WERI-Rb-1 (cell line): Measurements from ENCODE around the gene R3HDM1.

ENCODE experiments used
- DNase-seq: peaks from one replicate; pipeline ENCODE4 v3.0.0-alpha.2; 2020
- H3K27ac ChIP-seq: fragments of 250-450 bp; sonication (Bioruptor Pico); 2 replicates; pipeline ENCODE4 v1.5.1; 2020; ENCODE audit warnings: mild to moderate bottlenecking, moderate library complexity
- H3K27me3 ChIP-seq: fragments of 250-450 bp; sonication (Bioruptor Pico); 2 replicates; pipeline ENCODE4 v1.5.1; 2021; ENCODE audit warnings: mild to moderate bottlenecking, low read depth, moderate library complexity; ENCODE audit not compliant: insufficient read depth, severe bottlenecking
- H3K36me3 ChIP-seq: fragments of 250-450 bp; sonication (Bioruptor Pico); 2 replicates; pipeline ENCODE4 v1.5.1; 2020; ENCODE audit warnings: mild to moderate bottlenecking, moderate library complexity
- H3K4me3 ChIP-seq: 2 replicates; pipeline ENCODE4 v1.5.1; 2011; ENCODE audit warnings: low read depth, mild to moderate bottlenecking, control low read depth, low read length
- H3K9me3 ChIP-seq: fragments of 250-450 bp; sonication (Bioruptor Pico); 2 replicates; pipeline ENCODE4 v1.5.1; 2021; ENCODE audit warnings: mild to moderate bottlenecking, moderate library complexity; ENCODE audit not compliant: severe bottlenecking
- TF ChIP-seq, protein P1 (sequence below): IDR thresholded peaks from 2 replicates; pipeline ENCODE4 v1.5.1; 2011; ENCODE audit warnings: low read depth, mild to moderate bottlenecking, control low read depth, inconsistent platforms, low read length

The R3HDM1 gene

DNA sequence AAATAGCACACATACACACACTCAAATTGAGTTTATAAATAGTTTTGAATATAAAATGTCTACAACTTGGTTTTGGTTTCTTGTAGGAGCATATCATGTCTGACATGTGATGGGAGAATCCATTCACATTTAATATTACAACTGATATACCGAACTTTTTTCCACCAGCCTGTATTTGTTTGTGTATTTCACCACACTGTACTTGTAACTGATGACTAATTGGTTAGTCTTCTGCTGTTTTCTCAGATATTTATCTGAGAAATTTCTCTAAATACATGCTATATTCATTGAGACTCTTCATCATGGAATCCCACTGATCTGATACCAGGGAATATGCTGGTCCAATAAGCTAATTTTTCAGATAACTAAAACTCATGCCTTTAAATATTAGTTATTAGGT, 154.1 kb downstream of the R3HDM1 start:
- Histone ChIP-seq H3K4me3 (no peak overlapping the region), H3K27ac (no peak overlapping the region), H3K36me3 (peaks cover 8% of the 10 kb centered on the region), H3K9me3 (no peaks in the 10 kb centered on the region), H3K27me3 (no peaks in the 10 kb centered on the region)
- no peak for DNase-seq
- TF ChIP-seq, protein P1, sequence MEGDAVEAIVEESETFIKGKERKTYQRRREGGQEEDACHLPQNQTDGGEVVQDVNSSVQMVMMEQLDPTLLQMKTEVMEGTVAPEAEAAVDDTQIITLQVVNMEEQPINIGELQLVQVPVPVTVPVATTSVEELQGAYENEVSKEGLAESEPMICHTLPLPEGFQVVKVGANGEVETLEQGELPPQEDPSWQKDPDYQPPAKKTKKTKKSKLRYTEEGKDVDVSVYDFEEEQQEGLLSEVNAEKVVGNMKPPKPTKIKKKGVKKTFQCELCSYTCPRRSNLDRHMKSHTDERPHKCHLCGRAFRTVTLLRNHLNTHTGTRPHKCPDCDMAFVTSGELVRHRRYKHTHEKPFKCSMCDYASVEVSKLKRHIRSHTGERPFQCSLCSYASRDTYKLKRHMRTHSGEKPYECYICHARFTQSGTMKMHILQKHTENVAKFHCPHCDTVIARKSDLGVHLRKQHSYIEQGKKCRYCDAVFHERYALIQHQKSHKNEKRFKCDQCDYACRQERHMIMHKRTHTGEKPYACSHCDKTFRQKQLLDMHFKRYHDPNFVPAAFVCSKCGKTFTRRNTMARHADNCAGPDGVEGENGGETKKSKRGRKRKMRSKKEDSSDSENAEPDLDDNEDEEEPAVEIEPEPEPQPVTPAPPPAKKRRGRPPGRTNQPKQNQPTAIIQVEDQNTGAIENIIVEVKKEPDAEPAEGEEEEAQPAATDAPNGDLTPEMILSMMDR: no peak

DNA sequence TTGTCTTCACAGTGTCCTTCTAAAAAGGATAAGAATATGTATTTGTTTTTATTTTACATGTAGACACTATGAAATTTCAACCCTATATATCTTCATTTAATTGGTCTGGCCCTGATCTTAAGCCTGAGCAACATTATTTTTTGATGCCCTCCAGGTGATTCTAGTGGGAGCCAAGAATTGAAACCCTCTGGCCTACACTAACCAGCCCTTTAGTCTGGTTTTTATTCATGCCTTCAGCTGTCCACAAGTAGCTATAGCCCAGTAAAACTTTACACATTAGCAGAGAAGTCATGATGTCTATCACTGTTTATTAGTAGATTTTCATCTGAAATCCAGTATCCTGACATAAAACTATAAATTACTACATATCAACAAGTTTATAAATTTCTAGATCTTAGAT, 157.7 kb downstream of the R3HDM1 start:
- Histone ChIP-seq H3K36me3 (no peaks in the 10 kb centered on the region), H3K27ac (no peak overlapping the region), H3K9me3 (no peaks in the 10 kb centered on the region), H3K27me3 (no peaks in the 10 kb centered on the region), H3K4me3 (no peak overlapping the region)
- TF ChIP-seq, protein P1: no peak
- DNase-seq: no peak

DNA sequence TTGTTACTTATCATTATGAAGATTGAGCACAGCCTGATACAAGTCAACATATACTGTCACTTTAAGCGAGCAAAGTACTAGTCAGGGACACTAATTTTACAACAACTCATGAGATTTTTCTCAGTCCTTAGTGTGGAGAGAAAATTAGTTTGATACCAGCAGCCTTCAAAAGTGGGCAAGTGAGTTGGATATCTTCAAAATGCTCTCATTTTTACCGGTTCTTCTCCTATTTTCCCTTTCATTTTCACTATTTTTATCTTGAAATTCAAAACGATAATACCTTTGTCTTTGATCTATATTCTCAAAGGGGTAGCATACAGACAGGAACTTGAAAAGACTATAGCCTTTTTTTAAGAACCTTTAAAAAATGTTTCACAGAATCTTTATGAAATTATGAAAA, 158.4 kb downstream of the R3HDM1 start:
- H3K36me3 ChIP-seq: no peaks in the 10 kb centered on the region
- DNase-seq: no peak
- H3K4me3 ChIP-seq: no peak overlapping the region
- no peaks in the 10 kb centered on the region for H3K27me3 ChIP-seq
- no peak overlapping the region for H3K27ac ChIP-seq
- TF ChIP-seq, protein P1: no peak
- H3K9me3 ChIP-seq: no peaks in the 10 kb centered on the region

DNA sequence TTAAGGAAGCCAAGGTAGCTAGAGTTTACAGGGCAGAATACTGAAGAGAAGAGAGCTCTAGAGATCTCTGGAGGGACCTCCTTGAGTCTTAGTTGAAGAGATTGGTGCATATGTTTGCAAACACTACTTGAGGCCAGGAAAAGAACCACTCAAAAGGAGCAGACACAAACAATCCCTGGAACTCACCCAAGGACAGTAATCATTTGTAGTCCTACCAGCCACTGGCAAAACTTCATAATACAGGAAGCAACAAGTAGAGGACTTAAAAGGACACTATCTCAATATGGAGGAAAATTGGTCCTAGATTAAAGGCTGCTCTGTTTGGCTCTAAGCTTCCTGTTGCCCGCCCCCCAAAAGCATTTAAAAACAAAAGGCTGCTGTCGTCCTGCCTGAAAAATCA, 163.4 kb downstream of the R3HDM1 start:
- no peak for DNase-seq
- Histone ChIP-seq H3K27ac (no peak overlapping the region), H3K4me3 (no peak overlapping the region), H3K36me3 (no peaks in the 10 kb centered on the region), H3K27me3 (no peaks in the 10 kb centered on the region), H3K9me3 (no peaks in the 10 kb centered on the region)
- TF ChIP-seq, protein P1: no peak

DNA sequence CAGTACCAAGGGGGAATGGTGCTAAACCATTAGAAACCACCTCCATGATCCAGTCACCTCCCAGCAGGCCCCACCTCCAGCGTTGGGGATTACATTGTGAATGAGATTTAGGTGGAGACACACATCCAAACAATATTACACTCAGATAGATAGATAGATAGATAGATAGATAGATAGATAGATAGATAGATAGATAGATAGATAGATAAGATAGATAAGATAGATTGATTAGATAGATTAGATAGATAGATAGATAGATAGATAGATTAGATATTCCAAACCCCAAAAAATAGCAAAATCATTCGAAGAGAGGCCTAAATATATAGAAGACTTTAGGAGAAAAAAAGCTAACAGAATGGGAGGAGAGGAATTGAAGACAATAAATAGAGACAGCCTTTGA, 167.6 kb downstream of the R3HDM1 start:
- no peak for DNase-seq
- TF ChIP-seq, protein P1: no peak
- Histone ChIP-seq H3K36me3 (no peaks in the 10 kb centered on the region), H3K27ac (no peak overlapping the region), H3K9me3 (no peaks in the 10 kb centered on the region), H3K27me3 (no peaks in the 10 kb centered on the region), H3K4me3 (no peak overlapping the region)

DNA sequence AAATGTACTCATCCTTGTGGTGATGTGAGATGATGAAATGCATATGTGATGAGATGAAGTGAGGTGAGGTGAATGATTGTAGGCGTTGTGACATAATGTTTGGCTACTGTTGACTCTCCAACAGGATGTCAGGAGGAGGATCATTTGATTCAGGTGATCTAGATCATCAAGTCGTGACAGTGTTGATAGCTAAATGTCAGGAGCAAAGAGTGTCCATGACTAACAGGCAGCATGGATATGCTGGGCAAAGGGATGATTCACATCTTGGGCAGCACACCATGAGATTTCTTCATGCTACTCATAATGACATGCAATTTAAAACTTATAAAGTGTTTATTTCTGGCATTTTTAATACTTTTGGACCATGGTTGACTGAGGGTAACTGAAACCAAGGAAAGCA, 170.2 kb downstream of the R3HDM1 start:
- DNase-seq: no peak
- Histone ChIP-seq H3K4me3 (no peak overlapping the region), H3K27me3 (no peaks in the 10 kb centered on the region), H3K27ac (no peak overlapping the region), H3K36me3 (no peaks in the 10 kb centered on the region), H3K9me3 (no peaks in the 10 kb centered on the region)
- TF ChIP-seq, protein P1: no peak
